Neuronal stem cell (in vitro differentiated cells): Measurements from ENCODE around the gene MEGF6.
A peak's percentile ranks its signal among the peaks of the same experiment; 100 is the strongest.
"Not testable (repeated sequence)": the region's sequence is repeated elsewhere in the genome, so short reads cannot be mapped to it uniquely, and the experiment has no call there.

Experiments
- DNase-seq: peaks from one replicate; pipeline ENCODE4 v3.0.0-alpha.2; 2013; ENCODE audit warnings: low spot score
- H2AFZ ChIP-seq: one replicate; pipeline ENCODE4 v1.6.1; 2013; ENCODE audit warnings: mild to moderate bottlenecking, low read length, inconsistent platforms
- H2AK5ac ChIP-seq: 2 replicates; pipeline ENCODE4 v1.6.1; 2013; ENCODE audit warnings: low read depth, mild to moderate bottlenecking, inconsistent platforms, low read length, moderate library complexity, mixed read lengths
- H2BK120ac ChIP-seq: 2 replicates; pipeline ENCODE4 v1.6.1; 2013; ENCODE audit warnings: low read depth, mild to moderate bottlenecking, inconsistent platforms, low read length, moderate library complexity, mixed read lengths
- H2BK12ac ChIP-seq: one replicate; pipeline ENCODE4 v1.6.1; 2013; ENCODE audit warnings: low read length, inconsistent platforms
- H2BK15ac ChIP-seq: 2 replicates; pipeline ENCODE4 v1.6.1; 2013; ENCODE audit warnings: mild to moderate bottlenecking, low read length, inconsistent platforms, mixed read lengths
- H2BK5ac ChIP-seq: one replicate; pipeline ENCODE4 v1.6.1; 2013; ENCODE audit warnings: inconsistent platforms, mild to moderate bottlenecking, low read length, moderate library complexity
- H3K14ac ChIP-seq: one replicate; pipeline ENCODE4 v1.6.1; 2013; ENCODE audit warnings: low read length, inconsistent platforms
- H3K18ac ChIP-seq: 2 replicates; pipeline ENCODE4 v1.6.1; 2013; ENCODE audit warnings: low read length, inconsistent platforms
- H3K23ac ChIP-seq: 2 replicates; pipeline ENCODE4 v1.6.1; 2013; ENCODE audit warnings: low read depth, mild to moderate bottlenecking, mixed read lengths, low read length, inconsistent platforms; ENCODE audit not compliant: poor library complexity
- H3K27ac ChIP-seq: replicated peaks from 3 replicates; pipeline ENCODE4 v1.5.1; 2013; ENCODE audit warnings: low read length, inconsistent platforms
- H3K27me3 ChIP-seq, 3 experiments: 2 replicates each; pipeline ENCODE4 v1.6.1; 2013; ENCODE audit warnings: low read length in 3 of 3, mild to moderate bottlenecking in 2 of 3, inconsistent platforms in 1 of 3, low read depth in 1 of 3, mixed read lengths in 1 of 3, moderate library complexity in 1 of 3; ENCODE audit not compliant: control insufficient read depth in 3 of 3, insufficient read depth in 3 of 3
- H3K36me3 ChIP-seq, 2 donors: replicated peaks in 1 of 2; 2 replicates each; pipeline ENCODE4 v1.6.1; 2013; ENCODE audit warnings: low read length in 2 of 2; ENCODE audit not compliant: control insufficient read depth in 2 of 2, insufficient read depth in 2 of 2
- H3K4ac ChIP-seq: 2 replicates; pipeline ENCODE4 v1.6.1; 2013; ENCODE audit warnings: inconsistent platforms, mild to moderate bottlenecking, low read length, moderate library complexity
- H3K4me1 ChIP-seq, 2 donors: 1 replicate in 1 of 2; 2 replicates in 1 of 2; pipeline ENCODE4 v1.6.1; 2013; ENCODE audit warnings: low read length in 2 of 2, low read depth in 1 of 2; ENCODE audit not compliant: control insufficient read depth in 2 of 2, insufficient read depth in 1 of 2
- H3K4me2 ChIP-seq: one replicate; pipeline ENCODE4 v1.6.1; 2013; ENCODE audit warnings: mild to moderate bottlenecking, low read length, inconsistent platforms; ENCODE audit not compliant: insufficient read depth, poor library complexity, severe bottlenecking
- H3K4me3 ChIP-seq, 2 donors: 2 replicates each; pipeline ENCODE4 v1.5.1; 2013; ENCODE audit warnings: low read length in 2 of 2, mild to moderate bottlenecking in 2 of 2, inconsistent platforms in 1 of 2, moderate library complexity in 1 of 2
- H3K79me1 ChIP-seq: one replicate; pipeline ENCODE4 v1.6.1; 2013; ENCODE audit warnings: low read depth, mild to moderate bottlenecking, inconsistent platforms, low read length, moderate library complexity
- H3K9ac ChIP-seq: one replicate; pipeline ENCODE4 v1.6.1; 2013; ENCODE audit warnings: mild to moderate bottlenecking, low read depth, low read length, inconsistent platforms; ENCODE audit not compliant: poor library complexity
- H3K9me3 ChIP-seq, 2 donors: replicated peaks in 1 of 2; 2 replicates each; pipeline versions ENCODE3 to v1.6.1; 2013; ENCODE audit warnings: low read length in 2 of 2, mild to moderate bottlenecking in 2 of 2, inconsistent platforms in 1 of 2, low read depth in 1 of 2, mixed read lengths in 1 of 2, moderate library complexity in 1 of 2; ENCODE audit not compliant: control insufficient read depth in 2 of 2, insufficient read depth in 1 of 2
- H4K8ac ChIP-seq: one replicate; pipeline ENCODE4 v1.6.1; 2013; ENCODE audit warnings: low read depth, mild to moderate bottlenecking, inconsistent platforms, low read length, moderate library complexity
- H4K91ac ChIP-seq: one replicate; pipeline ENCODE4 v1.6.1; 2013; ENCODE audit warnings: low read length, low read depth, mild to moderate bottlenecking, inconsistent platforms; ENCODE audit not compliant: poor library complexity
- WGBS, 2 donors: extraction: QIAGEN DNeasy Blood & Tissue Kit; methylation state at CpG; one replicate each; pipeline ENCODE4 v1.1.7; 2013; ENCODE audit warnings: missing lambda C conversion rate in 2 of 2, mixed read lengths in 1 of 2; ENCODE audit not compliant: insufficient read length in 2 of 2, insufficient replicate concordance in 1 of 2; ENCODE audit errors: extremely low coverage in 2 of 2; 5-methylcytosine and 5-hydroxymethylcytosine counted together

The MEGF6 gene

GRCh38 chr1:3573500-3573899 is 37.8 kb downstream of the MEGF6 start:
- Histone ChIP-seq H2BK15ac (no peak overlapping the region), H2AK5ac (no peak overlapping the region), H3K36me3 (peaks cover 8 to 9% of the 10 kb centered on the region in 2 donors), H3K27ac (no peak overlapping the region), H3K14ac (no peak overlapping the region), H3K4ac (no peak overlapping the region), H4K8ac (no peak overlapping the region), H3K27me3 (no peaks in the 10 kb centered on the region), H3K79me1 (peaks cover 6% of the 10 kb centered on the region), H3K9me3 (peaks cover 0 to 2% of the 10 kb centered on the region in 2 donors), H4K91ac (no peak overlapping the region), H3K18ac (no peak overlapping the region), H3K4me2 (no peak overlapping the region), H2AFZ (no peak overlapping the region), H2BK5ac (no peak overlapping the region), H3K4me3 (no peak overlapping the region), H2BK120ac (no peak overlapping the region), H2BK12ac (no peak overlapping the region), H3K4me1 (no peaks in the 10 kb centered on the region), H3K9ac (no peak overlapping the region), H3K23ac (peak overlapping the region; percentile 12)
- no CpG with 5 or more reads among the region's 9 CpGs for WGBS, 2 donors
- no peak for DNase-seq

GRCh38 chr1:3572638-3573037 is 38.7 kb downstream of the MEGF6 start:
- H3K18ac ChIP-seq, H3K36me3 ChIP-seq, H3K27ac ChIP-seq, H3K4me3 ChIP-seq, H2AFZ ChIP-seq, H2BK12ac ChIP-seq, H3K4ac ChIP-seq, H2BK5ac ChIP-seq, H3K79me1 ChIP-seq, H2AK5ac ChIP-seq, H3K4me1 ChIP-seq, H4K8ac ChIP-seq, DNase-seq, H4K91ac ChIP-seq, H3K9me3 ChIP-seq, H2BK120ac ChIP-seq, H2BK15ac ChIP-seq, H3K27me3 ChIP-seq, H3K9ac ChIP-seq, H3K23ac ChIP-seq, H3K4me2 ChIP-seq, H3K14ac ChIP-seq: not testable (repeated sequence)
- WGBS, 2 donors: no CpG with 5 or more reads among the region's 1 CpG

GRCh38 chr1:3571263-3571662 is 40.0 kb downstream of the MEGF6 start:
- H2BK15ac ChIP-seq: no peak overlapping the region
- H3K36me3 ChIP-seq: peaks cover 8 to 9% of the 10 kb centered on the region in 2 donors
- H2BK120ac ChIP-seq: no peak overlapping the region
- peak overlapping the region; percentile 10 for H3K23ac ChIP-seq
- H3K9me3 ChIP-seq: peaks cover 0 to 2% of the 10 kb centered on the region in 2 donors
- H3K79me1 ChIP-seq: peaks cover 8% of the 10 kb centered on the region
- H2AK5ac ChIP-seq: no peak overlapping the region
- WGBS, 2 donors: no CpG with 5 or more reads among the region's 6 CpGs
- H3K27me3 ChIP-seq: no peaks in the 10 kb centered on the region
- H3K4me1 ChIP-seq: no peaks in the 10 kb centered on the region
- H4K8ac ChIP-seq: no peak overlapping the region
- no peak overlapping the region for H3K4me2 ChIP-seq
- H3K4ac ChIP-seq: no peak overlapping the region
- H2AFZ ChIP-seq: no peak overlapping the region
- no peak overlapping the region for H4K91ac ChIP-seq
- no peak overlapping the region for H3K4me3 ChIP-seq
- H3K14ac ChIP-seq: no peak overlapping the region
- H2BK5ac ChIP-seq: no peak overlapping the region
- no peak overlapping the region for H3K27ac ChIP-seq
- H2BK12ac ChIP-seq: no peak overlapping the region
- no peak for DNase-seq
- H3K9ac ChIP-seq: peak overlapping the region; percentile 4
- no peak overlapping the region for H3K18ac ChIP-seq

GRCh38 chr1:3570066-3570986 is 41.0 kb downstream of the MEGF6 start:
- H2BK120ac ChIP-seq: no peak overlapping the region
- no peak overlapping the region for H2BK12ac ChIP-seq
- no peak overlapping the region for H3K4ac ChIP-seq
- no peaks in the 10 kb centered on the region for H3K27me3 ChIP-seq
- H3K9ac ChIP-seq: peak overlapping the region; percentile 21
- no peaks in the 10 kb centered on the region for H3K4me1 ChIP-seq
- no peak overlapping the region for H3K27ac ChIP-seq
- no peak overlapping the region for H4K91ac ChIP-seq
- H2AK5ac ChIP-seq: no peak overlapping the region
- DNase-seq: no peak
- peak overlapping the region; percentile 20 for H3K23ac ChIP-seq
- no peak overlapping the region for H2BK15ac ChIP-seq
- H3K9me3 ChIP-seq: no peaks in the 10 kb centered on the region
- peak overlapping the region; percentile 53 for H2BK5ac ChIP-seq
- no peak overlapping the region for H4K8ac ChIP-seq
- H2AFZ ChIP-seq: no peak overlapping the region
- no peak overlapping the region for H3K18ac ChIP-seq
- peak overlapping the region; percentile 71 for H3K14ac ChIP-seq
- H3K4me3 ChIP-seq: no peak overlapping the region
- no CpG with 5 or more reads among the region's 21 CpGs for WGBS, 2 donors
- H3K36me3 ChIP-seq: peaks cover 8 to 9% of the 10 kb centered on the region in 2 donors
- H3K79me1 ChIP-seq: peaks cover 8% of the 10 kb centered on the region
- no peak overlapping the region for H3K4me2 ChIP-seq
